SK-N-SH treated with all-trans-retinoic acid at 6 μM for 48 hours (cell line): ENCODE data around the gene BCL2A1.

Source experiments
- ARNTL ChIP-seq: fragments of 450-650 bp; formaldehyde crosslinking; IDR thresholded peaks from 2 replicates; pipeline ENCODE4 v1.5.0; 2020; ENCODE audit warnings: low read depth, mild to moderate bottlenecking, moderate library complexity, borderline replicate concordance
- CREB5 ChIP-seq: fragments of 250-450 bp; sonication (Bioruptor Pico); IDR thresholded peaks from 2 replicates; pipeline ENCODE4 v1.5.1; 2020; ENCODE audit warnings: low read depth, mild to moderate bottlenecking, moderate library complexity
- CSDC2 ChIP-seq: fragments of 250-450 bp; sonication (Bioruptor Pico); IDR thresholded peaks from 2 replicates; pipeline ENCODE4 v1.5.0; 2020; ENCODE audit warnings: mild to moderate bottlenecking, moderate library complexity
- GLIS3 ChIP-seq: fragments of 250-450 bp; sonication (Bioruptor Pico); IDR thresholded peaks from 2 replicates; pipeline ENCODE4 v1.5.0; 2020; ENCODE audit warnings: mild to moderate bottlenecking, moderate library complexity
- ISL1 ChIP-seq: fragments of 250-450 bp; sonication (Bioruptor Pico); IDR thresholded peaks from 2 replicates; pipeline ENCODE4 v2.1.2; 2022; ENCODE audit warnings: mild to moderate bottlenecking, moderate library complexity
- OSR1 ChIP-seq: fragments of 250-450 bp; sonication (Bioruptor Pico); IDR thresholded peaks from 2 replicates; pipeline ENCODE4 v1.8.0; 2022; ENCODE audit warnings: moderate library complexity, mild to moderate bottlenecking, inconsistent platforms
- RARB ChIP-seq: fragments of 250-450 bp; sonication (Bioruptor Pico); IDR thresholded peaks from 2 replicates; pipeline ENCODE4 v1.8.0; 2021; ENCODE audit warnings: mild to moderate bottlenecking, moderate library complexity
- TCF4 ChIP-seq: fragments of 250-450 bp; sonication (Bioruptor Pico); IDR thresholded peaks from 2 replicates; pipeline ENCODE4 v1.8.0; 2021; ENCODE audit warnings: mild to moderate bottlenecking, moderate library complexity, borderline replicate concordance
- ZFP30 ChIP-seq: fragments of 450-650 bp; formaldehyde crosslinking; IDR thresholded peaks from 2 replicates; pipeline ENCODE4 v1.5.0; 2022; ENCODE audit warnings: mild to moderate bottlenecking, moderate library complexity
- ZNF8 ChIP-seq: fragments of 450-650 bp; formaldehyde crosslinking; IDR thresholded peaks from 2 replicates; pipeline ENCODE4 v1.5.0; 2020; ENCODE audit warnings: mild to moderate bottlenecking, moderate library complexity
- TF ChIP-seq, protein P1 (sequence below): fragments of 250-450 bp; sonication (Bioruptor Pico); IDR thresholded peaks from 2 replicates; pipeline ENCODE4 v1.8.0; 2020; ENCODE audit warnings: mild to moderate bottlenecking, moderate library complexity, borderline replicate concordance
- TF ChIP-seq, protein P2 (sequence below): fragments of 250-450 bp; sonication (Bioruptor Pico); IDR thresholded peaks from 2 replicates; pipeline ENCODE4 v1.5.0; 2020; ENCODE audit warnings: mild to moderate bottlenecking, moderate library complexity

- TF ChIP-seq, protein P1, sequence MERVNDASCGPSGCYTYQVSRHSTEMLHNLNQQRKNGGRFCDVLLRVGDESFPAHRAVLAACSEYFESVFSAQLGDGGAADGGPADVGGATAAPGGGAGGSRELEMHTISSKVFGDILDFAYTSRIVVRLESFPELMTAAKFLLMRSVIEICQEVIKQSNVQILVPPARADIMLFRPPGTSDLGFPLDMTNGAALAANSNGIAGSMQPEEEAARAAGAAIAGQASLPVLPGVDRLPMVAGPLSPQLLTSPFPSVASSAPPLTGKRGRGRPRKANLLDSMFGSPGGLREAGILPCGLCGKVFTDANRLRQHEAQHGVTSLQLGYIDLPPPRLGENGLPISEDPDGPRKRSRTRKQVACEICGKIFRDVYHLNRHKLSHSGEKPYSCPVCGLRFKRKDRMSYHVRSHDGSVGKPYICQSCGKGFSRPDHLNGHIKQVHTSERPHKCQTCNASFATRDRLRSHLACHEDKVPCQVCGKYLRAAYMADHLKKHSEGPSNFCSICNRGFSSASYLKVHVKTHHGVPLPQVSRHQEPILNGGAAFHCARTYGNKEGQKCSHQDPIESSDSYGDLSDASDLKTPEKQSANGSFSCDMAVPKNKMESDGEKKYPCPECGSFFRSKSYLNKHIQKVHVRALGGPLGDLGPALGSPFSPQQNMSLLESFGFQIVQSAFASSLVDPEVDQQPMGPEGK (CRISPR knock-in tag) = no peak
- TF ChIP-seq ARNTL (CRISPR knock-in tag) (no peak), OSR1 (CRISPR knock-in tag) (no peak), CSDC2 (CRISPR knock-in tag) (no peak), RARB (CRISPR knock-in tag) (no peak), CREB5 (CRISPR knock-in tag) (no peak), ZFP30 (CRISPR knock-in tag) (no peak), TCF4 (no peak), GLIS3 (CRISPR knock-in tag) (no peak), ZNF8 (no peak), ISL1 (CRISPR knock-in tag) (no peak)
- TF ChIP-seq, protein P2, sequence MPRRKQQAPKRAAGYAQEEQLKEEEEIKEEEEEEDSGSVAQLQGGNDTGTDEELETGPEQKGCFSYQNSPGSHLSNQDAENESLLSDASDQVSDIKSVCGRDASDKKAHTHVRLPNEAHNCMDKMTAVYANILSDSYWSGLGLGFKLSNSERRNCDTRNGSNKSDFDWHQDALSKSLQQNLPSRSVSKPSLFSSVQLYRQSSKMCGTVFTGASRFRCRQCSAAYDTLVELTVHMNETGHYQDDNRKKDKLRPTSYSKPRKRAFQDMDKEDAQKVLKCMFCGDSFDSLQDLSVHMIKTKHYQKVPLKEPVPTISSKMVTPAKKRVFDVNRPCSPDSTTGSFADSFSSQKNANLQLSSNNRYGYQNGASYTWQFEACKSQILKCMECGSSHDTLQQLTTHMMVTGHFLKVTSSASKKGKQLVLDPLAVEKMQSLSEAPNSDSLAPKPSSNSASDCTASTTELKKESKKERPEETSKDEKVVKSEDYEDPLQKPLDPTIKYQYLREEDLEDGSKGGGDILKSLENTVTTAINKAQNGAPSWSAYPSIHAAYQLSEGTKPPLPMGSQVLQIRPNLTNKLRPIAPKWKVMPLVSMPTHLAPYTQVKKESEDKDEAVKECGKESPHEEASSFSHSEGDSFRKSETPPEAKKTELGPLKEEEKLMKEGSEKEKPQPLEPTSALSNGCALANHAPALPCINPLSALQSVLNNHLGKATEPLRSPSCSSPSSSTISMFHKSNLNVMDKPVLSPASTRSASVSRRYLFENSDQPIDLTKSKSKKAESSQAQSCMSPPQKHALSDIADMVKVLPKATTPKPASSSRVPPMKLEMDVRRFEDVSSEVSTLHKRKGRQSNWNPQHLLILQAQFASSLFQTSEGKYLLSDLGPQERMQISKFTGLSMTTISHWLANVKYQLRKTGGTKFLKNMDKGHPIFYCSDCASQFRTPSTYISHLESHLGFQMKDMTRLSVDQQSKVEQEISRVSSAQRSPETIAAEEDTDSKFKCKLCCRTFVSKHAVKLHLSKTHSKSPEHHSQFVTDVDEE (CRISPR knock-in tag) = no peak
These were observed 20.7 kb downstream of the BCL2A1 start for GRCh38 chr15:79950247-79950646.
